Fibroblast of skin of left biceps (primary cell): ENCODE data around the gene RAD23B.
"Not testable (repeated sequence)": the region's sequence is repeated elsewhere in the genome, so short reads cannot be mapped to it uniquely, and the experiment has no call there.

Experiments used
- DNase-seq, 2 experiments: peaks; one replicate each; pipeline ENCODE4 v3.0.0-alpha.2; 2013; ENCODE audit warnings: low read depth in 2 of 2

Gene RAD23B

DNA sequence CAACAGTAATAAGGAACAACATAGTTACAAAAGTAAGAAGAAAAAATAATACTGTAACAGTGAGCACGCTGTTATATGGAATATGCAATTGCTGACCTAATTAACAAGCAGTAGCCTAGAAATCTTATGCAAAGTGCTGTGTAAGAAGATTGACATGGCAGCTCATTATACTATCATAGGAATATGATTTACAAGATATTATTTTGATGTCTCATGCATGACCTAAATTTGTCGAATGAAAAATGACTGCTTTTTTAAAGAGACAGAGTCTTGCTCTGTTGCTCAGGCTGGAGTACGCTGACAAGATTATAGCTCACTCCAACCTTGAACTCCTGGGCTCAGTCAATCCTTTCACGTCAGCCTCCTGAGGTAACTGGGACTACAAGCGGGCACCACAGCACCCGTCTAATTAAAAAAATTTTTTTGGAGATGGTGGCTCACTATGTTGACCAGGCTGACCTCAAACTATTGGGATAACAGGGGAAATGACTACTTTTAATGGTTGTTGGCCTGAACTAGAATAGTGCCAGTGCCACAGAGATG, 10.5 kb downstream of the RAD23B start:
- no peak for DNase-seq

DNA sequence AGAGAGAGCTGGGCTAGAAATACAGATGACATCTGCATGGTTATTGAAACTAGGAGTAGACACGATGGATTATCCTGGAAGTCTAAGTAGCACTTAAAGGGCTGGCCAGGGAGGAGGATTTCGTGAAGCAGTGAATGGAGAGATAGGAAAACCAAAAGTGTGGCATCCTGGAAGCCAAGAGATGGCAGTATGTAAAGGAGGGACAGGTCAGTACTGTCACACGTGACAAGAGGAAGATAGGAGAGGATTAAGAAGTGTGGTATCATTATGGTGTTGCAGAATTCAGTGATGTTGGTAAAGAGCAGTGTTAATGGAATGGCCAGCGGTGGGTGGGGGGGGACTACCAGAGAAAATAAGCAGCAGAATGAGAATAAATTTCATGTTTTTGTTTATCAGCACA, 11.7 kb downstream of the RAD23B start:
- DNase-seq: no peak

DNA sequence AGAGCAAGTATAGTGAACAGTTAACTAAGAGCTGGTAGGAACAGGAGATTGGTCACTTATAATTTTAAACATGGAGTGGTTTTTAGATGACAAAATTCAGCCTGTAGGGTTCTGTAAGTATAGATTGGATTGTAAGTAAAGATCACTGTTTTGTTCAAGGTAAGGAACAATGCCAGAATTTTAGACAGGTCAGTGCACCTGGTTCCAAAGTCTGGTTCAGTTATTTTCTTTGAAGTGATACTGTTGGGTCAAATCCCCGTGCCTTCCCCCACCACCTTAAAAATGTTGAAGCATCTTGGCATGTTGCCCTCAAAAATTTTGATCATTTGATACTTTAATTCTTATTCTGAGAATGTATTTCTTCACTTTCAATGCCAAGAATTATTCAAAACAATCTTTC, 12.9 kb downstream of the RAD23B start:
- DNase-seq: no peak

DNA sequence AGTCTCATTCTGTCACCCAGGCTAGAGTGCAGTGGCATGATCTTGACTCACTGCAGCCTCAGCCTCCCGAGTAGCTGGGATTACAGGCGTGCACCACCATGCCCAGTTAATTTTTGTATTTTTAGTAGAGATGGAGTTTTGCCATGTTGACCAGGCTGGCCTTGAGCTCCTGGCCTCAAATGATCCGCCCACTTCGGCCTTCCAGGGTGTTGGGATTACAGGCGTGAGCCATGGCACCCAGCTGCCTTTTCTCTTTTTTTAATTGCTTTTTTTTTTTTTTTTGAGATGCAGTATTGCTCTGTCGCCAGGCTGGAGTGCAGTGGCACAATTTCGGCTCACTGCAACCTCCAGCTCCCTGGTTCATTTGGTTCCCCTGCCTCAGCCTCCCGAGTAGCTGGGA, 13.5 kb downstream of the RAD23B start:
- DNase-seq: not testable (repeated sequence)

DNA sequence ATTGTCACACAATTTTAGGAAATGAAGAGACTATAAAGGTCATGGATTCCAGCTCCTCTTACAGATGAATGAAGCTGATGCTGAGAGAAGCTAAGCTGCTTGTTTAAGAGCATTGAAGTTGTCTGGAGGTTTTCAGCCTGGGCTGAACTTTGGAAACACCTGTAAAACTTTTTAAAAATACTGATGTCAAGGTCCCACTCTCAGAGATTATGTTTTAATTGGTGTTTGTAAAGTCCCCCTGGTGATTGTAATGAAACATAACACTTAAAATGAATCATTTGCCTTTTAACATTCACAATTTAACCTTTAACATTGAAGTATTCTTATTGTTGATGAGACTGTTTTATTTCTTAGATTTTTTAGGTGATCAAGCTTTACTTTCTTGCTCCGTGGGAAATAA, 16.4 kb downstream of the RAD23B start:
- no peak for DNase-seq

DNA sequence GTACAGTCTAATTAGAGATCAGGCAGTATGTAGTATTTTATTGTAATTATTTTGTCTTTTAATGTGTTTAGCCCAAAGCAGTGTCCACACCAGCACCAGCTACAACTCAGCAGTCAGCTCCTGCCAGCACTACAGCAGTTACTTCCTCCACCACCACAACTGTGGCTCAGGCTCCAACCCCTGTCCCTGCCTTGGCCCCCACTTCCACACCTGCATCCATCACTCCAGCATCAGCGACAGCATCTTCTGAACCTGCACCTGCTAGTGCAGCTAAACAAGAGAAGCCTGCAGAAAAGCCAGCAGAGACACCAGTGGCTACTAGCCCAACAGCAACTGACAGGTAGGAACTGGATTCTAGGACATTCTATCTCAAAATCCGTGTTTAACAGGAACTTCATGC, 23.2 kb downstream of the RAD23B start:
- no peak for DNase-seq

DNA sequence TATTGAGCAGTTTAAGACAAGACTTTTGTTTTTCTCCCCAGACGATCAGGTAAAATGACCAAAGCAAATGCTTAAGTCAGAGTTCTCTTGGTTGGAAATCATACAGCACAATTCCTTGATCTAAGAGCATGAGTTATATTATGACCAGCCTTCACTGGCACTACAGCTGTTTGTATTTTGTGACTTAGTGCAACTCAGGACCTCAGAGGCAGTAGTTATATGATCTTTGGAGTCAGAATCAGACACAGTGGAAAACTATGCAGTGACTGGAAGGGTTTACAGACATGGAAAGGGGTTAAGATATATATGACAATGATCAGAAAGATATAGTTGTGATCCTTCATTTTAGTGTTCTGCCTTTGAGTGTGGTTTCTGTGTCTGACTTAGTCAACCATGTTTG, 24.3 kb downstream of the RAD23B start:
- DNase-seq: no peak

DNA sequence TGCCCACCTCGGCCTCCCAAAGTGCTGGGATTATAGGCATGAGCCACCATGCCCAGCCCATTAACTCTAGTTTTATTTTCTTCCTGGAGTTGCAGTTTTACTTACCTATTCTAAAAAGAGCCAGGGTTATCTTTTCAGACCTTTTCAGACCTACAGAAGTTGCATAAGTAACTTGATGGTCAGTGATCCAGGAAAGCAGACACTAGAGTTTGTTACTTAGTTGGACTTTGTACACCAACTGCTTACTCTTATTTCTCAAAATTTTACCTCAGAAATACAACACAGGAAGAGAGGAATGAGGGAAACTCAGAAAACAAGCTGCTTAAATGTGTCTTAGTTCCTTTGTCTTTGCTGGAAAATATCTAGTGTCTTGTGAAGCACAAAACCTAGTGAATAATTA, 25.4 kb downstream of the RAD23B start:
- no peak for DNase-seq

DNA sequence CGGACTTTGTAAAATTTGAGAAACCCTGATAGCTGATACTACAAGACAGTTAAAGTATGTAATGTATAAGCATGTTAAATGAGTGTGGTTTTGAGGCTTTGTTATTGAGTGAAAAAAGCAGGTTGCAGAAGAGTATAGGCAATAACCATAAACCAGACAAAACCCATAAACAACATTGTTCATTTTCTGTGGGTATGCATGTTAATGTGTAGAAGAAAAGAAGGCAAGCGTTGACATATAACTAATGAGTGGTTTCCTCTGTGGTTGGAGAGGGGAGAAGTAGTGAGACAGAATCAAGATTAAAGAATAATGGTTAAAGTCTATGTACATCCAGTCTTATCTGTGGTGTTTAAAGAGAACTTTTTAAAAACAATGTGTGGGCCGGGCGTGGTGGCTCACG, 26.2 kb downstream of the RAD23B start:
- peak; percentile 21 to 35 for DNase-seq

DNA sequence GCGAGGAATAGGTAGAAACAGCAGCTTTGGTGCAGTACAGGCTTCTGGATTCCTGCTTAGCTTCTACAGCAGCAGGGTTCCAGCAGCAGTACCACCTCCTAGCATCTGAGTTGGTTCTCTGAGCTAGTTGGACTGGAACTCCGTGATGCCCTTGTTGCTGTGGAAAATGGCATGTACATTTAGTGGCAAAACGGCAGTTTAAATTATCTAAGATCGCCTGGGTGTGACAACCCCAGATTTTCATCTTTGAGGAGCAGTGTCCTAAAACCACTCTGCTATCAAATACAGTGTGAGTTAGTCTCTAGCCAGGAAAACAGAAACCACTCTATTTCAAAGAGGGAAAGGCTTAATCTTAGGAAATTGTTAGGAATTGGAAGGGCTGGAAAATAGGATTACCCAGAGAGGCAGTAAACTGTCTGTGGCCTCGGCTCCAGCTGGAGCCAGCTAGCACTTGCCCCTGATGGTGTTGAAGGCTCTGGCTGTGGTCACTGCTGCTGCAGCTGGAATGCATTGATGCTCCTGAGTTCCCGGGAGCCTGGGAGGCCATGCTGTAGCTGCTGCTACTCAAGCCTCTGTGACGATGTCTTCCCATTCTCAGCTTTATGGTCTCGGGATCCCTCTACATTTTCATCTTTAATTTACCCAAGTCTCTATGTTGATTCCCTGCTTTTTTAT, 29.4 kb downstream of the RAD23B start:
- no peak for DNase-seq

DNA sequence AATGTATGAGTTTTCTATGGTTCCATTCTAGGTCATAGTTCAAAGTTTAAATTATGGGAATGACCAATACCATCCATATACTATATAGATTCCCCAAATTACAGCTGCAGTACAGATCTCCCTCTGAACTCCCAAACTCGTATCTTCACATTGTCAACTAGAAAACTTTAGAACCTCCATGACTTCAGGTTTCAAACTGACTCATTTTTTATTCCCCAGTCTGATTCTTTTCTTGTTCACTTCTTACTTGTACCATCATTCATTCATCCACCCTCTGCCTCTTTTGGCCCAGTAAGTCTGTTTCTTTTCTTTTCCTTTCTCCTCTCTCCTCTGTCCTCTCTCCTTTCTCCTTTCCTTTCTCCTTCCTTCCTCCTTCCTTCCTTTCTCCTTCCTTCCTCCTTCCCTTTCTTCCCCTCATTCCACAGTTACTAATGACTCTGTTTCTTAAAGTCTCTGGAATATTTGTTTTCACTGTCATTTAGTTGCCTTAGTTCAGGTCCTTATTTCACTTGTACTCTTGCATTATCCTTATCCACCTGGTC, 30.5 kb downstream of the RAD23B start:
- DNase-seq: no peak

DNA sequence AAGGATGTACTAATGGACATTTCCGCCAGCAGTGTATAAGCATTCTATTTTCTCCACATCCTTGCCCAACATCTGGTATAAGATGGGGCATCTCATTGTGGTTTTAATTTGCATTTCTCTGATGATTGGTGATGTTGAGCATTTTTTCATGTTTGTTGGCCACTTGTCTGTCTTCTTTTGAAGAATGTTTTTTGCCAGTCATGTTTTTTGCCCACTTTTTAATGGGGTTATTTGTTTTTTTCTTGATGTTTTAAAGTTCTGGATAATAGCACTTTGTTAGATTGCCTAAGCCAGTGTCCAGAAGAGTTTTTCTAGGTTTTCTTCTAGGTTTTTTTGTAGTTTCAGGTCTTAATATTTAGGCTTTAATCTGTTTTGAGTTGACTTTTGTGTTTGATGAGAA, 31.7 kb downstream of the RAD23B start:
- no peak for DNase-seq

DNA sequence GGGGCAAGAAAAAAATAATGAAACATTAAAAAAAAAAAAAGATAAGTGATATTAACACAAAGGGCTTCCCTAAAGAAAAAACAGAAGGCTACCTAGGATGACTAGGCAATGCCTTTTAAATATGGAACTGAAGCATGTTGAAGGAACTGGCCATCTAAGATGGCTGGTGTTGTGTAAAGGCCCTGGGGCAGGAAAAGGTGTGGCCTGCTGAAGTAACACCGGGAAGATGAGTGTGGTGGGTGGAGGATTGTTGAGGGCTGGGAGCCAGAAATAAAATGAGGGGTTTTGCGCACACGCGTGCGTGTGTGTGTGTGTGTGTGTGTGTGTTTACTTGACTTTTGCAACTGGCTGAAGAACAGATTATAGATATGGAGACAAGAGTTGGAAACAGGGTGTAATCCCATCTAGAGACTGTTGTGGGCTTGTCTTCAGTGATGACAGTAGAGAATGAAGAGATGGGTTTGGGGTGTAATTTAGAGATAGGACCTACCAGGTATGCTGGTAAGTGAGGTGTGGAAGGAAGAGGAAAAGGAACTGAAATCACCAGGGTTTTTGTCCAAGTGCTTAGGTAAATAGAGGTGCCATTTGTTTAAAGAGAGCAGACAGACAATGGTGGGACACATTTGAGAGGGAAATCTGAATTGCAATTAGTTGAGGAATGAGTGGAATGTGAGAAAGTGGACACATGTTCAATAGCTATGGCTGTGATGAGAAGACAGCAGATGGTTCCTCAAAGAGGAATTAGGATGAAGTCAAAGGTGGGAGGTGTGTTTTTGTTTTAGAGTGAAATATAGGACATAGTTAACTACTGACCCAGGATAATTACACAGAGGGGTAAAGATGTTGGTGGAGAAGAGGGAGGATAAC, 33.9 kb downstream of the RAD23B start:
- no peak for DNase-seq

DNA sequence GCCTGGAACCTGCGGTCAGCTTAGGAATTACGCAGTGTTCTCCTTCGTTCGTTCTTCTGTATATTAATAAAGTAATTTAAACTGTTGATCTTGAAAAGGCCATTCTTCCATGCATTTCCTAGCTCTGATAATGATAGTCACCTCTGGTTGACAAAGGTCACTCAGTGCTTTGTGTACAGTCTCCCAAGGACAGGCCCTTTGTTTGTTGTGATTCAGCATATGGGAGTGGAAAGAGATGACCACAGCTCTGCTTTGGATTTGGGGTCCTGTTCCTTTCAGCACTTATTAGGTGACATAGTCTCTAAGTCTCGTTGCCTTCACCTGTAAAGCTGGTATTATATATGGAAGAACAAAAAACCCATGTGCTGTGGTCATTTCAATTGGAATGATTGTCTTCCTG, 39.6 kb downstream of the RAD23B start:
- DNase-seq: no peak

DNA sequence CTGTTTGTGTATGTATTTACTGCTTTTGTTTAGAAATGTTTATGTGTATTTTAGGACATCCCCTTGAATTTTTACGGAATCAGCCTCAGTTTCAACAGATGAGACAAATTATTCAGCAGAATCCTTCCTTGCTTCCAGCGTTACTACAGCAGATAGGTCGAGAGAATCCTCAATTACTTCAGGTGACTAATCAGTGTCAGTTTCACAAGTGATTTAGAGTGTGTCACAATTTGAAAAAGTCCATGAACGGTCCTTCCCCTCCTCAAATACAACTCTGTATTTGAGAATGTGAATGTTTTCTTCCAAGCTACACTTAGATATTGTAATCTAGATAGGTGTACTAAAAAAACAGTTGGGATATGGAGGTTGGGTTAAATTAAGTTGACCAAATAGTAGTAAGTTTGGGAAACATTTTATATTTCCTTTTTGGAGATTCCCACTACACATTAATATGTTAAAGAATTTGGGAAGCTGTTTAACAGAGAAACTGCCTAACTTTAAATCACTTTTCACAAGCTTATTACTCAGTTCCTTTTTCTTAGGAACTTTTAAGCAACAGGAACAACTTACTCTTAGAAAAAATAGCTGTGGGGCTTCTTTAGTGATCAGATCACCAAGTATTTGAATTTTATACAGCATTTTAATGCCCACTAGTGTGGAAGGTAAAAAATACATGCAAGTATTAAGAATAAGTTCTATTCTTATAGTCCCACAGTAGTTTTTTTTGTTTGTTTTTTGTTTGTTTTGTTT, 40.9 kb downstream of the RAD23B start:
- DNase-seq: no peak

DNA sequence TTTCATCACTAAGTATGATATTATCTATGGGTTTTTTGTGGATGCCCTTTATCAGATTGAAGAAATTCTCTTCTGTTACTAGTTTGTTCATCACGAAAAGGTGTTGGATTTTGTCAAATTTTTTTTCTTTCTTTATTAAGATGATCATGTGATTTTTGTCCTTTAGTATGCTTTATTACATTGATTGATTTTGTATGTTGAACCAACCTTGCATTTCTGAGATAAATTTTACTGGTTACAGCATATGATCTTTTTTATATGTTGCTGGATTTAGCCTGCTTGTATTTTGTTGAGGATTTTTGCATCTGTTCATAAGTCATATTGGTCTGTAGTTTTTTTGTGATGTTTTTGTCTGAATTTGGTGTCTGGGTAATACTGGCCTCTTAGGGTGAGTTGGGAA, 42.8 kb downstream of the RAD23B start:
- DNase-seq: no peak

DNA sequence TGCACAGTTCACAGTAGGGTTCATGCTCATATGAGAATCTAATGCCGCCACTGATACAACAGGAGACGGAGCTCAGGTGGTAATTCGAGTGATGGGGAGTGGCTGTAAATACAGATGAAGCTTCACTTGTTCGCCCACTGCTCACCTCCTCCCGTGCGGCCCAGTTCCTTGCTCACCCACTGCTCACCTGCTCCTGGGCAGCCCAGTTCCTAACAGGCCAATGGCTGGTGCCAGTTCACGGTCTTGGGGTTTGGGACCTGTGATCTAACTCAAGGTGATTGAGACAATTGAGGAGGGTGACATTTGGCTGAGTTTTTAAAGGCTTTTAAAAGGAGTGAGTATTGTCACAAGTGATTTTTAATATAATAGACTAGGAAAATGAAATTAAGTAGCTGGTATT, 45.4 kb downstream of the RAD23B start:
- no peak for DNase-seq

DNA sequence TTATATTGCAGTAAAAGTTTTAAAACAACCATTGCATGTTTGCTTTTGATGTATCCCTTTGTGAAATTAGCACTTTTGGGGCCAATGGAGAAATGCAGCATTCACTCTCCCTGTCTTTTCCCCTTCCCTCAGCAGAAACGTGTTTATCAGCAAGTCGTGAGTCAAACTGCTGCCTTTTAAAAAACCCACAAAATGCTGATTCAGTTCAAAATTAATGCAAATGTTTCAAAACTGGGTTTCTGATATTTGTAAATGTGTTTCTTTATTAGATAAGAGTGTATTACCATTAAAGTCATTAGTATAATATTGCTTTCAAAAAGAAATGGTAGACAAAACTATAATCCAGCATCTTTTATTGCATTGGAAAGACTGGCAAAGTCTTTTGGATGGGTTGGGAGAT, 47.3 kb downstream of the RAD23B start:
- DNase-seq: no peak

DNA sequence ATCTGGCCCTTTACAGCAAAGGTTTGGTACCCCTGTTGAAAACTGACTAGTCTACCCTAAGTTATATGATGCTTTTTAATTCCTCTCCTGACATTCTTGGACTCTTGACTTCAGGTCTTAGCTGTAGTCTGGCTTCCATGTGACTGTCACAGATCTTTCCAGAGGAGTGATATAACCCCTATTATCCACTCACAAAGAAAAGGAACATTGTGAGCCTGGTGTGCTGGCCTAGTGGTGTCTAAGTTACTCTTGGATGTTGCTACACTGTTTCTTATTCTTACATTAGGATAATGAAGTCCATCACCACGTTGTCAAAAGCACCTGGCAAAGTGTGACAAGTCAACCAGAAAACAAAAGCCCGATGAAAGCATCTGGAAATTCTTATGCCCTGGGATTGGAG, 49.8 kb downstream of the RAD23B start:
- no peak for DNase-seq

DNA sequence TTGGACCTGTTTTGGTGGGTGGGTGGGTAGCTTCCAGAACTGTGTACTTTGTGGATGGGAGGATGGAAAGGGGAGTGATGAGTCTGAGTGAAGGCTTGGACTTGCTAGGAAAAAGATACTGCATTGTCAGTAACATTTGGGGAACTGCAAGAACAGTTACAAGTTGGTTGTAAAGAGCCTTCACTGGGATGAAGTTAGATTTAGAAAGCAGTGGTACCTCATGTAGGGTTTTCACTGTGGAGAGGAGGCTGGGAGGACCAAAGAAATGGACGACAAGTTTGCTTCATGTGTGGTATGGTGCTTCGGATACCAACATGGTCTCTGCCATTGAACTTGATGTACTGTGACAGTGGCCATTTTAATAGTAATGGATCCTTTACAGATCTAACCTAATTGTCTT, 50.3 kb downstream of the RAD23B start:
- no peak for DNase-seq

DNA sequence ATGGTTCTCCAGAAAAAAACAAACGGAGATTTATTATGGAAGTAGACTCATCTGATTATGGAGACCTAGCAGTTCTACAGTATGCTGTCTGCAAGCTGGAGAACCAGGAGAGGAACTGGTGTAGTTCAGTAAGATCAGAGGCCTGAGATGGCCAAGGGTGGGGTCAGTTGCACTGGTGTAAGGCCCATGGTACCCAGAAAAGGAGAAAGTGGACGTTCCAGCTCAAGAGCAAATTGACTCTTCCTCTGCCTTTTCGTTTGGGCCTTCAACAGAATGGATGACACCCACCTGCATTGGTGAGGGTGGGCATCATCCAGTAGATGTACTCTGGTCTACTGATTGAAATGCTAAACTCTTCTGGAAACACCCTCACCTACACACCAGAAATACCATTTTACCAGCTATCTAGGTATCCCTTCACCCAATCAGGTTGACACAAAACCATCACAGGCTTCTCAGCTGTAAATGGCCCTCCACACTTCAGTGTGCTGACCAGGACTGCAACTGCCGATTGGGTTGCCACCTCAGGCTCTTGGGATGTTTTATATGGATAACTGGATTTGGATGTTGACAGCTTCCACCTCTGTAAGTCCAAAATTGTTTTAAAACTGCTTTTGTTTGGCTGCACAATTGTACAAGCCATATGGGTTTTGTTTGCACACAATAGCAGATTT, 51.2 kb downstream of the RAD23B start:
- DNase-seq: no peak

DNA sequence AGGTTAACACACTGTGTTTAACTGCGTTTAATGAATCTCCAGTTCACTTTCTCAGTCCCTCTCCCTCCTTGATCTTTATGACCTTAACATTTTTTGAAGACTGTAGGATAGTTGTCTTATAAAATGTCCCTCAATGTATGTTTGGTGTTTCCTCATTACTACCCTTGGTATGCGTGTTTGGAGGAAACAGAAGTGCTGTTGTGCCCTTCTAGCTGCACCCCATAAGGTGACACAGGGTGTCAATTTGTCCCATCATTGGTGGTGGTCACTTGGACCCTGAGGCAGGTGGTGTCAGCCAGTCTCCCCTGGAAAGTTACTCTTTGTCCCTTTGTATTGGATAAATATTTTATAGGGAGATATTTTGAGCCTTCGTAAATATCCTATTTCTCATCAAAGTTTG, 52.3 kb downstream of the RAD23B start:
- no peak for DNase-seq
